ENCODE results near the gene NRXN3. TPM values are rescaled to one million over a fixed set of nuclear protein-coding genes. Genes with fewer than 3 reads are reported as not detected.

The NRXN3 gene
- total and polyA plus RNA-seq, 2 experiments from 2014 or later = 0.69 to 1.5 TPM

DNA sequence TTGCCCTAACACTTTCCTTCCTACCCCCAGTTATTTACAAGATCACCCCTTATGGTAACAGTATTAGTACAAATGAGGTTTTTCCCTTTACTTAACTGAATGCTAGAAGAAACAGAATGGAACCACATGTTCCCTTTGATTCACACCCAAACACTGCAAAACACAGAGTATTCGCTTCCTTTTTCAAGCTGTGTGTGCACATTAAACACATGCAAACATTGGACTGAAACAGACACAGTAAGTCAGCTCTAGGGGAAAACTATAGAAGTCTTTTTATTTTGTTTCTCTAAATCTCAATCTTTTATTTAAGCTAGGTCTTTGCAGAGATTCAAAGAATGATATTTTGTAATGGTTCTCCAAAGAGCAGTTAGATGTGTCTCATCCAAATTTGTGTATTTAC, 1312.7 kb downstream of the NRXN3 start:
- Histone ChIP-seq H3K4me3 (no peak overlapping the region), H3K36me3 (no peaks in the 10 kb centered on the region), H3K9me3 (ENCODE audit: low read depth) (no peaks in the 10 kb centered on the region), H3K27ac (no peak overlapping the region), H3K4me1 (ENCODE audit: low read depth) (no peaks in the 10 kb centered on the region), H3K27me3 (no peaks in the 10 kb centered on the region)
- DNase-seq (ENCODE audit: low read depth in 1 of 2, low spot score in 1 of 2) = no peak
- TF ChIP-seq, protein P1, sequence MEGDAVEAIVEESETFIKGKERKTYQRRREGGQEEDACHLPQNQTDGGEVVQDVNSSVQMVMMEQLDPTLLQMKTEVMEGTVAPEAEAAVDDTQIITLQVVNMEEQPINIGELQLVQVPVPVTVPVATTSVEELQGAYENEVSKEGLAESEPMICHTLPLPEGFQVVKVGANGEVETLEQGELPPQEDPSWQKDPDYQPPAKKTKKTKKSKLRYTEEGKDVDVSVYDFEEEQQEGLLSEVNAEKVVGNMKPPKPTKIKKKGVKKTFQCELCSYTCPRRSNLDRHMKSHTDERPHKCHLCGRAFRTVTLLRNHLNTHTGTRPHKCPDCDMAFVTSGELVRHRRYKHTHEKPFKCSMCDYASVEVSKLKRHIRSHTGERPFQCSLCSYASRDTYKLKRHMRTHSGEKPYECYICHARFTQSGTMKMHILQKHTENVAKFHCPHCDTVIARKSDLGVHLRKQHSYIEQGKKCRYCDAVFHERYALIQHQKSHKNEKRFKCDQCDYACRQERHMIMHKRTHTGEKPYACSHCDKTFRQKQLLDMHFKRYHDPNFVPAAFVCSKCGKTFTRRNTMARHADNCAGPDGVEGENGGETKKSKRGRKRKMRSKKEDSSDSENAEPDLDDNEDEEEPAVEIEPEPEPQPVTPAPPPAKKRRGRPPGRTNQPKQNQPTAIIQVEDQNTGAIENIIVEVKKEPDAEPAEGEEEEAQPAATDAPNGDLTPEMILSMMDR (IDR thresholded peaks at IDR 0.05; ENCODE audit: low read depth, low read length) = no peak

DNA sequence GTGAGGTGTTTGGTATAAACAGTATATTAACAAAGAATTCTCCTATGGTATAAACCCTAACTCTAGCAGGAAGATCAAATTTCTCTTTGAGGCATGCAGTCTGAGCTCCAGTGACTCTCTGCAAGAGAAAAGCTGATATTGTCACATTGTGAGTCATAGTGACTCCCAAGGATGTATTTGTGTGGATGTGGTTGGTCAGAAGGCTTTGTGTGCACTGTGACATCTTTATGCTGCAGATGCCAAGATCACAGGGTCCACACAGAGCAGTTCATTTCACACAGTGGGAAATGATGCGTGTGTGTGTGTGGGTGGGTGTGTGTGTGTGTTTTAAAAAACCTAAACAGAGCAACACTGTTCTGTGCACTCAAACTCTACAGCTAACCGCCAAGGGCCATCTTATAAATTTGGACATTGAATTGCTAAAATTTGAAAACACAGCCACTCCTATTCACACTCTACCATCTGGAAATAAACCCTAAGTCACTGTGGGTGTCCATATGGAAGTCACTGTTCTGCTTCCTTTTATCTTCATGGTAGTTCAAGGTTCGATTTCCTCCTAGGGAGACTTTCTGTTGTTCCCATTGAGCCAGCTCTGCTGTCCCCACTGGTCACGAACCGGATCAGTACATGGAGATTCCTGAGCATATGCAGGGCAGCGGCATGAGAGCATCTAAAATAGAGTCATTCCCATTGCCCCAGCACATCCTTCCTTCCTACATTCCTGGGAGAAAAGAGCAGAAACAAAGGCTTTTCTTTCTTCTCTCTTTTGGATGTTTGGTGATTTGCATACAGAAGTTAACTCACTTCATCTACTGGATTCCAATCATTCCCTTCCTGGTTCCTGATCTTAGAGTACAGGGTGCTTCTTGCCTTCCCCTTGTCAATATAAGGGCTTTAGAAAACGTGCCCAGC, 1313.6 kb downstream of the NRXN3 start:
- Histone ChIP-seq H3K9me3 (ENCODE audit: low read depth) (no peaks in the 10 kb centered on the region), H3K27ac (no peak overlapping the region), H3K27me3 (no peaks in the 10 kb centered on the region), H3K4me1 (ENCODE audit: low read depth) (no peaks in the 10 kb centered on the region), H3K4me3 (no peak overlapping the region), H3K36me3 (no peaks in the 10 kb centered on the region)
- TF ChIP-seq, protein P1 (IDR thresholded peaks at IDR 0.05; ENCODE audit: low read depth, low read length) = no peak
- peak in 1 of 2 donors; percentile 5 for DNase-seq (ENCODE audit: low read depth in 1 of 2, low spot score in 1 of 2)

DNA sequence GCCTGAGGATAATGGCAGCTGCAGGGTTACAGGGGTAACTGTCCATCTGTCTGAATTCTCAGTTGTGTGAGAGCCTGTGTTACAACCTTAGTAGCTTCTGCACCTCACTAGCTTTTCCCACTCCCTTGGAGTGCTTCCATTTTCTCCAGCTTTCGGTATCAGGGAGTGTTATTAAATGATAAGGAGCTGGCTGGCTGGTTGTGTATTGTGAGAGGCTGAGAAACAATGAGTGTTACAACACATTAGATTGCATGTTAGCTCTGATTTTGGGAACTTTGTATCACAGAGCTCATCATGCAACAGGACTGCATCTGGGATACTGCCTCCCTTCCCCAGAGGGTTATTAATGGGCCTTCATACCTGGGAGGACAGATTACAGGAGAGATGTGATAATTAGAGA, 1317.5 kb downstream of the NRXN3 start:
- no peaks in the 10 kb centered on the region for H3K36me3 ChIP-seq
- H3K27me3 ChIP-seq = no peaks in the 10 kb centered on the region
- no peak overlapping the region for H3K27ac ChIP-seq
- TF ChIP-seq, protein P1 (IDR thresholded peaks at IDR 0.05; ENCODE audit: low read depth, low read length) = no peak
- no peaks in the 10 kb centered on the region for H3K4me1 ChIP-seq (ENCODE audit: low read depth)
- no peaks in the 10 kb centered on the region for H3K9me3 ChIP-seq (ENCODE audit: low read depth)
- DNase-seq (ENCODE audit: low read depth in 1 of 2, low spot score in 1 of 2) = peak in 1 of 2 donors; percentile 12
- H3K4me3 ChIP-seq = no peak overlapping the region

DNA sequence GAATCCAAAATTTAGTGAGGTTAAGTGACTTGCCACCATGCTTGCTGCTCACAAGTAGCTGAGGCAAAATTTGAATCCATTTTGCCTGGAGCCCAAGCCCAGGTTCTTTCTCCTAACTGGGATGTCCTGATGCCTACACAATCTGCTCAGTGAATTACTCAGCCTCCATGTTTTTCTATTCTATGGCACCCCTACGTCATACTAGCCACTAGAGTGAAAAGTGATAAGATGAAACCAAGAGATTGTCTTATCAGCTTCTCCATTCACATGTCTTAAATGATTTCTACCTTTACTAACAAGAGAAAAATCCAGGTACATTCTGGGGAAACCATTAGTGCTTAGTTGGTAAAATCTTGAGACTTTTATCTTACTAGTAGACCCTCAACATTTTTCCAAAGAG, 1321.0 kb downstream of the NRXN3 start:
- no peak overlapping the region for H3K4me3 ChIP-seq
- no peaks in the 10 kb centered on the region for H3K36me3 ChIP-seq
- DNase-seq (ENCODE audit: low read depth in 1 of 2, low spot score in 1 of 2) = no peak
- TF ChIP-seq, protein P1 (IDR thresholded peaks at IDR 0.05; ENCODE audit: low read depth, low read length) = no peak
- no peaks in the 10 kb centered on the region for H3K4me1 ChIP-seq (ENCODE audit: low read depth)
- no peak overlapping the region for H3K27ac ChIP-seq
- H3K9me3 ChIP-seq (ENCODE audit: low read depth) = no peaks in the 10 kb centered on the region
- no peaks in the 10 kb centered on the region for H3K27me3 ChIP-seq

GRCh38 chr14:79493081-79493645, 1323.0 kb downstream of the NRXN3 start:
- no peak for DNase-seq (ENCODE audit: low read depth in 1 of 2, low spot score in 1 of 2)
- H3K27me3 ChIP-seq = no peaks in the 10 kb centered on the region
- H3K27ac ChIP-seq = no peak overlapping the region
- H3K36me3 ChIP-seq = no peaks in the 10 kb centered on the region
- TF ChIP-seq, protein P1 (IDR thresholded peaks at IDR 0.05; ENCODE audit: low read depth, low read length) = no peak
- H3K4me3 ChIP-seq = no peak overlapping the region
- H3K4me1 ChIP-seq (ENCODE audit: low read depth) = no peaks in the 10 kb centered on the region
- no peaks in the 10 kb centered on the region for H3K9me3 ChIP-seq (ENCODE audit: low read depth)

Measured in cardiac muscle cell (in vitro differentiated cells and primary cell).